ENCODE results near the gene PDE11A. TPM values are rescaled to one million over a fixed set of nuclear protein-coding genes. Genes with fewer than 3 reads are reported as not detected.

Gene PDE11A
- total RNA-seq, 3 donors from 2014 or later = 0.96 to 2.3 (median 2.2) TPM

DNA sequence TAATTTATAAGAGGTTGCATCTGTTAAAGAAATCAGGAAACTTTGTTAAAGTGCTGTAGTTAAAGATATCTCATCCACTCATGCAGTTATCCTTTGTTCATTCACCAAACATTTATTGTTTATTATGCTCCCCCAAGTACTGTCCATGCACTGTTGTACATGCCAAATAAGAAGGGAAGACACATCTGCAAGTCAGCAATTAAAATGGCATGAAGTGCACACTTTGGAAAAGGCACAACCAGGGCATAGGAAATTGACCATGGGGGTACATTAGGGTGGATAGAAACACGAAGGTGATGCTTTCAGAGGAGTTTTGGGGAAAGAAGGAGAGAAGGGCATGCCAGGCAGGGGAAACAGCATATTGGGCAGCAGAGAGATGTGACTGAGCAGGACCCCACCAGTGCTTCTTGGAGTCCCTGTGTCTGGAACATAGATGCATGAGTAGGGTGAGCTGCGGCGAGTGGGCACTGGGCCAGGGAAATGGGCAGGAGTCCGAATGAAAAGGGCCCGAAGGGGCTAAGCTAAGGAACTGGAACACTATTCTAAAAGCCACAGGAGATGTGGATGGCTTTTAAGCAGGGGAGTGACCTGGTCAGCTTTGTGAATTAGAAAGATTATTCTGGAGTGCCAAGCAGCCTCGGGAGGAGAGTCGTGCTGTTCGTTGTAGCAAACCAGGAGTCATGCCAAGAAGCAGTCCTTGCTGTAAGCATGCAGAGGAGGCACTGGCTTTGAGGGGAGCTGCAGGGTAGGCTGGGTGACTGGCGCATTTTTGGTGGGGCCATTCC lies 363.7 kb downstream of the PDE11A start:
- DNase-seq (ENCODE audit: low spot score in 2 of 2) = no peak
- no peak overlapping the region for H3K4me3 ChIP-seq

DNA sequence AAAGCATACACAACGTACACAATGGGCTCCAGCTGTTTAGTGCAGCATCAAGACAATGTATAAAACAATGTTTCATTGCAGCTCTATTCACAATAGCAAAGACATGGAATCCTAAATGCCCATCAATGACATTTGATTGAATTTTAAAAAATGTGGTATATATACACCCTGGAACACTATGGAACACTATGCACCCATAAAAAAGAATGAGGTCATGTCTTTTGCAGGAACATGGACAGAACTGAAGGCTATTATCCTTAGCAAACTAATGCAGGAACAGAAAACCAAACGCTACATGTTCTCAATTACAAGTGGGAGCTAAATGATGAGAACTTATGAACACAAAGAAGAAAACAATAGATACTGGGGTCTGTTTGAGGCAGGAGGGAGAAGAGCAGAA lies 364.5 kb downstream of the PDE11A start:
- Histone ChIP-seq H3K4me3 (no peak overlapping the region), H3K36me3 (no peaks in the 10 kb centered on the region), H3K27me3 (no peaks in the 10 kb centered on the region), H3K9me3 (no peaks in the 10 kb centered on the region), H3K27ac (no peak overlapping the region), H3K4me1 (no peaks in the 10 kb centered on the region)
- TF ChIP-seq POLR2AphosphoS5 (IDR thresholded peaks at IDR 0.05) (no peak), POLR2A (IDR thresholded peaks at IDR 0.05) (no peak)
- TF ChIP-seq, protein P1, sequence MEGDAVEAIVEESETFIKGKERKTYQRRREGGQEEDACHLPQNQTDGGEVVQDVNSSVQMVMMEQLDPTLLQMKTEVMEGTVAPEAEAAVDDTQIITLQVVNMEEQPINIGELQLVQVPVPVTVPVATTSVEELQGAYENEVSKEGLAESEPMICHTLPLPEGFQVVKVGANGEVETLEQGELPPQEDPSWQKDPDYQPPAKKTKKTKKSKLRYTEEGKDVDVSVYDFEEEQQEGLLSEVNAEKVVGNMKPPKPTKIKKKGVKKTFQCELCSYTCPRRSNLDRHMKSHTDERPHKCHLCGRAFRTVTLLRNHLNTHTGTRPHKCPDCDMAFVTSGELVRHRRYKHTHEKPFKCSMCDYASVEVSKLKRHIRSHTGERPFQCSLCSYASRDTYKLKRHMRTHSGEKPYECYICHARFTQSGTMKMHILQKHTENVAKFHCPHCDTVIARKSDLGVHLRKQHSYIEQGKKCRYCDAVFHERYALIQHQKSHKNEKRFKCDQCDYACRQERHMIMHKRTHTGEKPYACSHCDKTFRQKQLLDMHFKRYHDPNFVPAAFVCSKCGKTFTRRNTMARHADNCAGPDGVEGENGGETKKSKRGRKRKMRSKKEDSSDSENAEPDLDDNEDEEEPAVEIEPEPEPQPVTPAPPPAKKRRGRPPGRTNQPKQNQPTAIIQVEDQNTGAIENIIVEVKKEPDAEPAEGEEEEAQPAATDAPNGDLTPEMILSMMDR (IDR thresholded peaks at IDR 0.05) = no peak
- intact Hi-C loops (cut with DNase I; ENCODE audit: low total_unique reads) = no loop called here
- no peak for DNase-seq (ENCODE audit: low spot score in 2 of 2)

More for the DNA sequence above, 363.7 kb downstream of the PDE11A start:
- intact Hi-C loops (cut with DNase I; ENCODE audit: low total_unique reads) = no loop called here
- H3K4me1 ChIP-seq = no peaks in the 10 kb centered on the region
- no peaks in the 10 kb centered on the region for H3K9me3 ChIP-seq
- H3K27ac ChIP-seq = no peak overlapping the region
- TF ChIP-seq, protein P1 (IDR thresholded peaks at IDR 0.05) = no peak
- TF ChIP-seq POLR2AphosphoS5 (IDR thresholded peaks at IDR 0.05) (no peak), POLR2A (IDR thresholded peaks at IDR 0.05) (no peak)
- no peaks in the 10 kb centered on the region for H3K36me3 ChIP-seq
- no peaks in the 10 kb centered on the region for H3K27me3 ChIP-seq

DNA sequence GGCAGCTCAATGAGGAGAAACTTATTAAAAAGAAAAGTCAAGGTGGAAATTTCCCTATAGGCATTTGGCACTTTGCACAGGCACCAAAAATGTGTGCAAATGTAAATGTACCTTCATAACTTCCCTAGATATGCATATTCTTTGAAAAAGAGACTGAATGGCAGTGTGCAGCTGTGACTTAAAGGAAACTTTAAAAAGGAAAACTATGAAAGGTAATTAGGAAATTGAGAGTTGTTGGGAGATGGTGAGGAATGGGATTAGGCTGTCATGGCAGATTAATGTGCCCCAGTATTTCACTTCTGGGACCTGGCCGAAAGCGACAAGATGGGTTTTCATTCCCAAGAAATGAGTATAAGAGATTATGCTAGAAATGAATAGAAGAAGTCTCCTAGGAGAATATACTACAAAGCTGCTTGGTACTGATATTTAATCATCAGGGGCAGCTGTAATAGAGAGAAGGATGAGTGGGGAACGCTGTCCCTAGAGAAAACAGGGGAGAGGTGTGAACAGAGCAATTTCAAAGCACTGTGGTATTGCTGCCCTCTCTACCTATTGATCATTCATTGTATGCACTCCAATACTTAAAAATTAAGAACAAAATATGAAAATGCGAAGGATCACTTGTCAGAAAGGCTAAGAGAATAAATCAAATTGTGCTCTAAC lies 366.9 kb downstream of the PDE11A start:
- Histone ChIP-seq H3K36me3 (no peaks in the 10 kb centered on the region), H3K4me3 (no peak overlapping the region), H3K27me3 (no peaks in the 10 kb centered on the region), H3K9me3 (no peaks in the 10 kb centered on the region), H3K27ac (no peak overlapping the region), H3K4me1 (no peaks in the 10 kb centered on the region)
- DNase-seq (ENCODE audit: low spot score in 2 of 2) = no peak
- intact Hi-C loops (cut with DNase I; ENCODE audit: low total_unique reads) = no loop called here
- TF ChIP-seq, protein P1 (IDR thresholded peaks at IDR 0.05) = no peak
- TF ChIP-seq POLR2AphosphoS5 (IDR thresholded peaks at IDR 0.05) (no peak), POLR2A (IDR thresholded peaks at IDR 0.05) (no peak)

GRCh38 chr2:177703159-177703558 lies 369.4 kb downstream of the PDE11A start:
- Histone ChIP-seq H3K27me3 (no peaks in the 10 kb centered on the region), H3K4me3 (no peak overlapping the region), H3K9me3 (no peaks in the 10 kb centered on the region), H3K36me3 (no peaks in the 10 kb centered on the region), H3K27ac (no peak overlapping the region), H3K4me1 (no peaks in the 10 kb centered on the region)
- intact Hi-C loops (cut with DNase I; ENCODE audit: low total_unique reads) = no loop called here
- no peak for DNase-seq (ENCODE audit: low spot score in 2 of 2)
- TF ChIP-seq POLR2A (IDR thresholded peaks at IDR 0.05) (no peak), POLR2AphosphoS5 (IDR thresholded peaks at IDR 0.05) (no peak)
- TF ChIP-seq, protein P1 (IDR thresholded peaks at IDR 0.05) = no peak

DNA sequence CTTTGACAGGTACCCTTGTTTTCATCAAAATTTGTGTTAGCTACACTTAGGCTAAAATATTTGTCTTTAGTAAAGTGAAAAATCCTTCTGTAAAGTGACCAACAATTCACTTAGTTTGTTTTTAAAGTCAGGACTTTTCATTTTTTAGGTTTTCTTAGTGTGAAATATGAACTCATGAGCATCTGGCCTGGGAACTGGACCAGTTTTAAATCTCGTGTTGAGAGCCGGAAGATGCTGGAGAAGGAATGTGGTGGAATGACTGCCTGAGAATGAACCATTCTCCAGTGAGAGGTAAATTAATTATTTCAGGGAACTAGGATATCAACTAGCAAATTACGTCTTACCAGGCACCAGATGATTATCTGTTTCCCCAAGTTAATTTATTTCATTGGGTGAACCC lies 374.3 kb downstream of the PDE11A start:
- Histone ChIP-seq H3K36me3 (no peaks in the 10 kb centered on the region), H3K9me3 (no peaks in the 10 kb centered on the region), H3K4me1 (no peaks in the 10 kb centered on the region), H3K27ac (no peak overlapping the region), H3K27me3 (no peaks in the 10 kb centered on the region), H3K4me3 (no peak overlapping the region)
- TF ChIP-seq POLR2A (IDR thresholded peaks at IDR 0.05) (no peak), POLR2AphosphoS5 (IDR thresholded peaks at IDR 0.05) (no peak)
- TF ChIP-seq, protein P1 (IDR thresholded peaks at IDR 0.05) = no peak
- DNase-seq (ENCODE audit: low spot score in 2 of 2) = no peak
- intact Hi-C loops (cut with DNase I; ENCODE audit: low total_unique reads) = no loop called here
